ENCODE data around the gene GAN.

GRCh38 chr16:81314603-81315270 is at the start of gene GAN:
- peak; percentile 85 for TF ChIP-seq MAX (IDR thresholded peaks at IDR 0.05)
- TF ChIP-seq TAF1 (IDR thresholded peaks at IDR 0.05; ENCODE audit: low read depth): peak; percentile 84
- no peak; the same call in 1 of the 2 replicates for TF ChIP-seq EP300 (IDR thresholded peaks at IDR 0.05; ENCODE audit: borderline replicate concordance)
